Sigmoid colon (tissue), 7 donors: ENCODE measurements around the gene NKIRAS1. TPM values are rescaled to one million over a fixed set of nuclear protein-coding genes. Genes with fewer than 3 reads are reported as not detected.
A peak's percentile ranks its signal among the peaks of the same experiment; 100 is the strongest.

Source experiments
- DNase-seq: peaks from one replicate; pipeline ENCODE4 v3.0.0-alpha.2; 2019
- H3K27ac ChIP-seq, 4 donors: fragments of 200-600 bp; sonication (generic); one replicate each; pipeline ENCODE4 v1.5.1; 2016 to 2019; ENCODE audit warnings: mild to moderate bottlenecking in 1 of 4
- H3K27me3 ChIP-seq, 3 donors: fragments of 200-600 bp; sonication (generic); one replicate each; pipeline ENCODE4 v1.5.1; 2019; ENCODE audit warnings: mild to moderate bottlenecking in 1 of 3
- H3K36me3 ChIP-seq, 4 donors: fragments of 200-600 bp; sonication (generic); one replicate each; pipeline ENCODE4 v1.5.1; 2016 to 2019
- H3K4me1 ChIP-seq, 4 donors: fragments of 200-600 bp; sonication (generic); one replicate each; pipeline ENCODE4 v1.5.1; 2017 to 2019
- H3K4me3 ChIP-seq, 4 donors: fragments of 200-600 bp; sonication (generic); one replicate each; pipeline ENCODE4 v1.5.1; 2017 to 2019; ENCODE audit warnings: mild to moderate bottlenecking in 2 of 4, moderate library complexity in 1 of 4
- H3K9me3 ChIP-seq, 4 donors: fragments of 200-600 bp in 3 of 4; sonication (generic) in 3 of 4; one replicate each; pipeline versions ENCODE4 v1.5.1 to v1.6.1; 2013 to 2019
- CTCF ChIP-seq, 4 experiments: fragments of 450-650 bp in 3 of 4; fragments of 200-600 bp in 1 of 4; IDR thresholded peaks; one replicate each; pipeline ENCODE4 v1.5.1; 2016 to 2019; ENCODE audit warnings: antibody characterized with exemption in 4 of 4, mild to moderate bottlenecking in 3 of 4, moderate library complexity in 2 of 4
- EP300 ChIP-seq, 4 donors: sonication (generic); formaldehyde crosslinking; IDR thresholded peaks; one replicate each; pipeline ENCODE4 v1.6.1; 2017; ENCODE audit warnings: antibody characterized with exemption in 4 of 4
- POLR2A ChIP-seq, 2 donors: fragments of 450-650 bp; IDR thresholded peaks; one replicate each; pipeline ENCODE4 v1.6.1; 2016; ENCODE audit warnings: antibody characterized with exemption in 2 of 2, mild to moderate bottlenecking in 2 of 2, moderate library complexity in 2 of 2
- POLR2AphosphoS5 ChIP-seq, 4 donors: sonication (generic); formaldehyde crosslinking; IDR thresholded peaks; one replicate each; pipeline ENCODE4 v1.6.1; 2017; ENCODE audit warnings: antibody characterized with exemption in 4 of 4
- WGBS, 2 donors: extraction: QIAGEN DNeasy Blood & Tissue Kit; methylation state at CpG; one replicate each; pipeline ENCODE4 v1.1.7; 2013; 5-methylcytosine and 5-hydroxymethylcytosine counted together
- intact Hi-C: fragments of 100-400 bp; cut with DNase I; formaldehyde crosslinking; loops from one replicate; pipeline ENCODE4 v1.15.1; 2023
- polyA plus RNA-seq, 3 donors: library from polyadenylated mRNA; stranded (reverse); fragments of 200-250 nt; gene quantifications; one replicate each; pipeline ENCODE4 v1.2.3, GENCODE V29; 2013
- total RNA-seq, 4 donors: library from RNA; depleted of rRNA; stranded (reverse); fragments of >200 nt; gene quantifications; one replicate each; pipeline ENCODE4 v1.1.0, GENCODE V29; 2016
- donor health status: healthy with polysubstance abuse.
- donor health status: Bipolar disorder and iron deficiency.
- donor health status: healthy.

NKIRAS1 gene
- total and polyA plus RNA-seq, 7 donors = 4.2 to 29.3 (median 21.6) TPM

GRCh38 chr3:23954144-23954543, 37.4 kb upstream of the NKIRAS1 start:
- Histone ChIP-seq H3K36me3 (peaks cover 0 to 27% (median 3%) of the 10 kb centered on the region in 4 donors), H3K27ac (peak overlapping the region in 1 of 4 donors; percentile 52), H3K4me3 (no peak overlapping the region), H3K4me1 (peaks cover 0 to 71% (median 62%) of the 10 kb centered on the region in 4 donors), H3K9me3 (no peaks in the 10 kb centered on the region), H3K27me3 (no peaks in the 10 kb centered on the region)
- DNase-seq = no peak
- WGBS, 2 donors = 35 to 74% methylated on average over 5 of the region's 5 CpGs
- intact Hi-C loops = no loop called here
- TF ChIP-seq POLR2A (IDR thresholded peaks at IDR 0.05) (no peak), EP300 (IDR thresholded peaks at IDR 0.05) (no peak), POLR2AphosphoS5 (IDR thresholded peaks at IDR 0.05) (no peak), CTCF (IDR thresholded peaks at IDR 0.05) (no peak)

DNA sequence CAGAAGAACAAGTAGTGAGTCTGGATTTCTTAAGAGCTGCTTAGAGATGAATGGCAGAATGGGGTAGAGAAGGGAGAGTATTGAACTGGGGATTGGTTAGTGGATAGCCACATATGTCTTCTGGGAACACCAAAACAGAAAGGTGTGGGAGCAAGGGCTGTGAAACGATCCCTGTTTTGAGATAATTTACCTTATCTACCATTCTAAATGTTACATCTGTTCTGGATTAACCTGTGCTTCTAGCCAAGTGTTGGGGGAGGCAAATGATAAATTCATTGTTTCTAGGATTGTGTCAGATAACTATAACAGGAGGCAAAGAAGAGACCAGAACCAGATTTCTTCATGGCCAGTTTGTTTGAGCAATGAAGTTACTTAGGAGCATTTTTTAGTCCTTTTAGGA, 36.7 kb upstream of the NKIRAS1 start:
- no peak for DNase-seq
- Histone ChIP-seq H3K4me1 (peaks cover 0 to 72% (median 63%) of the 10 kb centered on the region in 4 donors), H3K9me3 (no peaks in the 10 kb centered on the region), H3K27me3 (no peaks in the 10 kb centered on the region), H3K27ac (peak overlapping the region in 1 of 4 donors; percentile 52), H3K36me3 (peaks cover 0 to 27% (median 3%) of the 10 kb centered on the region in 4 donors), H3K4me3 (no peak overlapping the region)
- intact Hi-C loops = no loop called here
- no peak for TF ChIP-seq POLR2A (IDR thresholded peaks at IDR 0.05)
- no peak for TF ChIP-seq CTCF (IDR thresholded peaks at IDR 0.05)
- TF ChIP-seq POLR2AphosphoS5 (IDR thresholded peaks at IDR 0.05) = no peak
- no peak for TF ChIP-seq EP300 (IDR thresholded peaks at IDR 0.05)
- 21 to 45% methylated on average over 1 of the region's 1 CpG for WGBS, 2 donors

- H3K27ac ChIP-seq = peak overlapping the region in 2 of 4 donors; percentile 3 to 52
- H3K4me1 ChIP-seq = peaks cover 0 to 74% (median 72%) of the 10 kb centered on the region in 4 donors
- 72 to 80% methylated on average over 4 of the region's 4 CpGs for WGBS, 2 donors
- intact Hi-C loops = no loop called here
- no peak for DNase-seq
- no peak for TF ChIP-seq POLR2A (IDR thresholded peaks at IDR 0.05)
- no peak for TF ChIP-seq CTCF (IDR thresholded peaks at IDR 0.05)
- no peak for TF ChIP-seq EP300 (IDR thresholded peaks at IDR 0.05)
- TF ChIP-seq POLR2AphosphoS5 (IDR thresholded peaks at IDR 0.05) = no peak
- H3K36me3 ChIP-seq = peaks cover 0 to 21% (median 3%) of the 10 kb centered on the region in 4 donors
- H3K4me3 ChIP-seq = no peak overlapping the region
- H3K27me3 ChIP-seq = no peaks in the 10 kb centered on the region
- no peaks in the 10 kb centered on the region for H3K9me3 ChIP-seq
These were observed 35.9 kb upstream of the NKIRAS1 start for GRCh38 chr3:23952646-23953045.

DNA sequence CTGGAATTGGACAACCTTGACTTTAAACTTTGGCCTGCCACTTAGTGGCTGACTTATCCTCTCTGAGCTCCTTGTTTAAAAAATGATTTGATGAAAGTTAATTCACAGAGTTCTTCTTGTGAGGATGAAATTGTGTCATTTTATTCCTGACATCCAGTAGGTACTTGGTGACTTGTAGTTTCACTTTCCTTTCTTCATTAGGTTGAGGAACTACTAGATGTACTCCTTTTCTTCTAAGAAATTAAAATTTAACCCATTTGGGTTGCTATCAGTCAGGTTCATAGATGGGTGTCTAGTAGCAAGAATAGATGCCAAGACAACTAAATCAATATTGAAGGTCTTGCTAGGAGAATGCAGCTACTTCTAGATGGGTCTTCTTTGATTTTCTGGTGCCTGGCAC, 33.5 kb upstream of the NKIRAS1 start:
- intact Hi-C loops = no loop called here
- Histone ChIP-seq H3K9me3 (no peaks in the 10 kb centered on the region), H3K27me3 (no peaks in the 10 kb centered on the region), H3K4me3 (peak overlapping the region in 1 of 4 donors; percentile 5), H3K27ac (peak overlapping the region; percentile 12 to 99 (median 96)), H3K36me3 (peaks cover 0 to 8% (median 3%) of the 10 kb centered on the region in 4 donors), H3K4me1 (peaks cover 0 to 86% (median 85%) of the 10 kb centered on the region in 4 donors)
- DNase-seq = no peak
- TF ChIP-seq EP300 (IDR thresholded peaks at IDR 0.05) (no peak), POLR2A (IDR thresholded peaks at IDR 0.05) (no peak), CTCF (IDR thresholded peaks at IDR 0.05) (no peak), POLR2AphosphoS5 (IDR thresholded peaks at IDR 0.05) (no peak)

DNA sequence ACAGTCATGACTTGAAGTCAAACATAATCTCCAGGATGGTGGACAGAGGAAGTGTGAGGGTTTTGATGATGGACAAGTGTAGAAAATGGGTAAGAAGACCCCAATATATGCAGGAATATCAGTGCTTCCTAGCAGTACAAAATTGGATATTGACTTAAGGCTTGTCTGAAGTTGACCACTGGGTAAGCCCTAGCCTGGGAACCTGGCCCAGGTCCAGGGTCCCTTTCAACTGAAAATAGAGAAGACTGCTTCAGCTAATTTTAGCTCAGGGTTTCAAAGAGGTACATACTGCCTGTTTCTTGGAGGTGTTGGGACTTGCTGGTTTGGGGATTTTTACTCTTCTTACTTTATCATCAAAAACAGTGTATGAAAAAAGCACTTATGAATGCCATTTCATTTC, 33.0 kb upstream of the NKIRAS1 start:
- H3K36me3 ChIP-seq = peaks cover 0 to 3% (median 1%) of the 10 kb centered on the region in 4 donors
- peaks cover 0 to 83% (median 82%) of the 10 kb centered on the region in 4 donors for H3K4me1 ChIP-seq
- H3K4me3 ChIP-seq = no peak overlapping the region
- H3K27me3 ChIP-seq = no peaks in the 10 kb centered on the region
- peak overlapping the region; percentile 12 to 99 (median 96) for H3K27ac ChIP-seq
- TF ChIP-seq POLR2AphosphoS5 (IDR thresholded peaks at IDR 0.05) = no peak
- TF ChIP-seq EP300 (IDR thresholded peaks at IDR 0.05) = no peak
- no peak for TF ChIP-seq CTCF (IDR thresholded peaks at IDR 0.05)
- no peak for TF ChIP-seq POLR2A (IDR thresholded peaks at IDR 0.05)
- no peaks in the 10 kb centered on the region for H3K9me3 ChIP-seq
- no peak for DNase-seq
- intact Hi-C loops = loop anchor here (5.0 kb wide), 1 partner anchor 142 kb away; the partner anchor contains the start of gene UBE2E1
